Aorta (tissue), 5 donors: Measurements from ENCODE around the gene SRRM2. TPM values are rescaled to one million over a fixed set of nuclear protein-coding genes. Genes with fewer than 3 reads are reported as not detected.

ENCODE experiments used
- ATAC-seq: fragments of 200-7000 bp; cut with Tn5 transposase; one replicate; pipeline ENCODE4 v1.9.1; 2022; ENCODE audit warnings: moderate library complexity; ENCODE audit not compliant: low FRiP score
- DNase-seq, 2 donors: peaks; one replicate each; pipeline ENCODE4 v3.0.0-alpha.2; 2020
- H3K27ac ChIP-seq, 2 donors: one replicate each; pipeline ENCODE4 v1.5.1; 2013; ENCODE audit warnings: low read length in 2 of 2, mild to moderate bottlenecking in 2 of 2, moderate library complexity in 2 of 2, control low read depth in 1 of 2, inconsistent platforms in 1 of 2, low read depth in 1 of 2
- H3K27me3 ChIP-seq, 2 donors: one replicate each; pipeline ENCODE4 v1.6.1; 2013; ENCODE audit warnings: control low read depth in 1 of 2, low read length in 1 of 2, mild to moderate bottlenecking in 1 of 2, moderate library complexity in 1 of 2; ENCODE audit not compliant: insufficient read depth in 2 of 2, control insufficient read depth in 1 of 2
- H3K36me3 ChIP-seq, 2 donors: one replicate each; pipeline ENCODE4 v1.6.1; 2013; ENCODE audit warnings: control low read depth in 1 of 2, low read length in 1 of 2, mild to moderate bottlenecking in 1 of 2; ENCODE audit not compliant: insufficient read depth in 2 of 2, control insufficient read depth in 1 of 2
- H3K4me1 ChIP-seq, 2 donors: one replicate each; pipeline ENCODE4 v1.6.1; 2013; ENCODE audit warnings: low read length in 2 of 2, control low read depth in 1 of 2, mild to moderate bottlenecking in 1 of 2, moderate library complexity in 1 of 2; ENCODE audit not compliant: insufficient read depth in 2 of 2, control insufficient read depth in 1 of 2
- H3K4me3 ChIP-seq, 2 donors: one replicate each; pipeline ENCODE4 v1.5.1; 2013; ENCODE audit warnings: low read length in 2 of 2, control low read depth in 1 of 2, mild to moderate bottlenecking in 1 of 2
- H3K9me3 ChIP-seq: one replicate; pipeline ENCODE4 v1.6.1; 2013; ENCODE audit warnings: mild to moderate bottlenecking, low read length; ENCODE audit not compliant: control insufficient read depth
- WGBS, 2 donors: extraction: QIAGEN DNeasy Blood & Tissue Kit; methylation state at CpG; one replicate each; pipeline ENCODE4 v1.1.7; 2013; 5-methylcytosine and 5-hydroxymethylcytosine counted together
- intact Hi-C, 2 donors: fragments of 100-400 bp; cut with DNase I; formaldehyde crosslinking; loops; one replicate each; pipeline versions ENCODE4 v1.14.2 to v1.15.0; 2022
- polyA plus RNA-seq, 2 donors: library from polyadenylated mRNA; stranded (reverse); fragments of 200-250 nt; gene quantifications; one replicate each; pipeline ENCODE4 v1.2.3, GENCODE V29; 2013
- total RNA-seq, 2 donors: library from RNA; stranded (reverse); fragmentation: NEBNext Ultra II Directional; extraction: Animal tissue kit (Norgen Biotek cat#: 25700); gene quantifications; one replicate each; pipeline ENCODE4 v1.2.1, GENCODE V29; 2021
- donor health status: healthy with polysubstance abuse.
- donor health status: Bipolar disorder and iron deficiency.
- donor health status: DM: no; HTN: no; CAD: no.
- donor health status: DM: no; HTN: no; CAD: no.
- donor health status: DM: yes; HTN: yes; CAD: no.

Gene SRRM2
- total and polyA plus RNA-seq, 4 donors = 194 to 946 (median 634) TPM

- no peaks in the 10 kb centered on the region for H3K4me1 ChIP-seq
- 89 to 91% methylated on average over 12 of the region's 12 CpGs for WGBS, 2 donors
- DNase-seq (peak in 1 of 2 donors; percentile 60), ATAC-seq (no peak)
- no peaks in the 10 kb centered on the region for H3K27me3 ChIP-seq
- H3K27ac ChIP-seq = no peak overlapping the region
- no peaks in the 10 kb centered on the region for H3K36me3 ChIP-seq
- intact Hi-C loops = no loop called here
- no peak overlapping the region for H3K4me3 ChIP-seq
- H3K9me3 ChIP-seq = no peaks in the 10 kb centered on the region
These were observed 10.0 kb upstream of the SRRM2 start for GRCh38 chr16:2742323-2743006.

- WGBS, 2 donors = 87 to 89% methylated on average over 19 of the region's 19 CpGs
- Histone ChIP-seq H3K36me3 (no peaks in the 10 kb centered on the region), H3K27ac (no peak overlapping the region), H3K4me3 (no peak overlapping the region), H3K27me3 (no peaks in the 10 kb centered on the region), H3K9me3 (no peaks in the 10 kb centered on the region), H3K4me1 (no peaks in the 10 kb centered on the region)
- peak in 1 of 2 donors; percentile 45 for DNase-seq
- no peak for ATAC-seq
- intact Hi-C loops = no loop called here
These were observed 9.2 kb upstream of the SRRM2 start for GRCh38 chr16:2743007-2743810.

GRCh38 chr16:2744711-2745110 is 7.7 kb upstream of the SRRM2 start:
- intact Hi-C loops = no loop called here
- Histone ChIP-seq H3K4me3 (no peak overlapping the region), H3K27me3 (no peaks in the 10 kb centered on the region), H3K36me3 (no peaks in the 10 kb centered on the region), H3K27ac (no peak overlapping the region), H3K9me3 (no peaks in the 10 kb centered on the region), H3K4me1 (no peaks in the 10 kb centered on the region)
- ATAC-seq = no peak
- DNase-seq = peak in 1 of 2 donors; percentile 38
- WGBS, 2 donors = 83 to 87% methylated on average over 6 of the region's 6 CpGs

DNA sequence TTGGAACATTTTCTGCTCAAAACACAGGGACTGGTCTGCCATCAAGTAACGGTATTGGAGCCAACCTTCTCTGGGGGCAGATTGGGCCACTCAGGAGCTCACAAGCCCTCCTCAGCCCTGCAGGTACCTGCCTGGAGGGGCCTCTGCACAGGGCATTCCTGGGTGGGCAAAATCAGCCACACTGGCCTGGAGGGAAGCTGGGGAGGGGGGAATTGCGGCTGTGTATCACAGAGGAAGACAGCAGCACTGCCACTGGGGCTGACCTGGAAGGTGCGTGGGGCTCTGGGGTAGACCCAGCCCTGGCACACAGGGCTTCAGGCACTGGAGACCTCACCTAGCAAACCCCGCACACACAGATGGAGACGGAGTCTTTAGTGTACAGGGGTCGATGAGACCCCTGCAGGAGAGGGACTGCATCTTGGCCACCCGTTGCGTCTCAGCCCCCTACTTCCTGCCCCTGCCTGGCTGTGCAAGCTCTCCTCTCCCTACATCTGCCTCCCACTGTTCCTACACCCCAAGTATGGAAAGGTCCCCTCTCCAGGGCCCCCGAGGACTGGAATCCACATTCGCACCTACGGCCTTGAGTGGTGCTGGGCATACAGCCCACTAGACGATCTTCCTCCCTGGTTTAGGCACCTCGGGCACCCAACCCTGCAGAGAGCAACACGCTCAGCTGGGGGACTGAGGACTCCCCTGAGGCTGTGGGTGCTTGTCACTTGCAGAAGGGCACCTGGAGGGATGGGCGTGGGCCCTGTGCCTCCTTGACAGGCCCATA is 7.1 kb upstream of the SRRM2 start:
- Histone ChIP-seq H3K9me3 (no peaks in the 10 kb centered on the region), H3K27me3 (no peaks in the 10 kb centered on the region), H3K4me1 (no peaks in the 10 kb centered on the region), H3K4me3 (no peak overlapping the region), H3K36me3 (no peaks in the 10 kb centered on the region), H3K27ac (no peak overlapping the region)
- DNase-seq = peak in 1 of 2 donors; percentile 72
- intact Hi-C loops = no loop called here
- ATAC-seq = peak; percentile 34
- WGBS, 2 donors = 75 to 76% methylated on average over 15 of the region's 15 CpGs

DNA sequence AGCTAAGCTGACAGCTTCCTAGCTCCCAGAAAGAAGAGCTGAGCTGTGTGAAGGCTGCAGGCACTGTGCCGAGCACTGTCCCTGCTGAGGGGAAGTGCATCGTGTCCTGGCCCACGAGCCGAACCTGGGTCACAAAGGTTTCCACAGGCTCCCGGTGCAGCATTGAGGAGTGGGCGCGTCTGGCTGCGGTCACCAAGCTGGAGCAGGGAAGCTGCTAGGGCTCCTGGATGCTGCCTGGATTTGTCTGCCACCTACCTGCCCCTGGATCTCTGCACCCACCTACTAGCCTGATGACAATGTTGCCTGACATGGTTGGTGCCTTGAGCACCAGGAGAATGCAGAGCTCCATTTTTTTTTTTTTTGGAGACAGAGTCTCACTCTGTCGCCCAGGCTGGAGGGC is 6.5 kb upstream of the SRRM2 start:
- Histone ChIP-seq H3K36me3 (no peaks in the 10 kb centered on the region), H3K27me3 (no peaks in the 10 kb centered on the region), H3K4me1 (no peaks in the 10 kb centered on the region), H3K4me3 (no peak overlapping the region), H3K27ac (no peak overlapping the region), H3K9me3 (no peaks in the 10 kb centered on the region)
- peak in 1 of 2 donors; percentile 60 for DNase-seq
- WGBS, 2 donors = 83 to 86% methylated on average over 9 of the region's 9 CpGs
- intact Hi-C loops = no loop called here
- no peak for ATAC-seq

GRCh38 chr16:2748757-2749455 is 3.5 kb upstream of the SRRM2 start:
- DNase-seq = peak in 1 of 2 donors; percentile 49
- intact Hi-C loops = no loop called here
- 85 to 86% methylated on average over 7 of the region's 7 CpGs for WGBS, 2 donors

DNA sequence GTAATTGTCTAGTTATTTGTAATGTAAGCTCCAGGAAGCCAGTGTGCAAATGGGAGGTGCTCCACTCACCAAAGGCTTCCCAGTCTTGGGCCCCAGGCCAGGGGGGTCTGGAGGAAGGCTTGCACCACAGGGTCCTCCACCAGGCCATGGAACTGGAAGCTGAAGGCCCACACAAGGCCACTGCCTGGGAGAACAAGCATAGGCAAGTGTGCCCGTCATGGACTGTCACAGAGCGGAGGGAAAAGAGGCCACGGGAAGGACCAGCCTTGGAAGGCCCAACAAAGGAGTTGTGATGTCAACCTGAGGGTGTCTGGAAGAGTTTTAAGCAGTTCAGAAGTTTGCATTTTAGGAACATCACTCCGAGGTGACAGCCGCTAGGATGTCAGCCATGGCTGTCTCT is 3.0 kb upstream of the SRRM2 start:
- Histone ChIP-seq H3K27me3 (no peaks in the 10 kb centered on the region), H3K4me3 (no peak overlapping the region), H3K9me3 (no peaks in the 10 kb centered on the region), H3K4me1 (no peaks in the 10 kb centered on the region), H3K36me3 (no peaks in the 10 kb centered on the region), H3K27ac (no peak overlapping the region)
- 97 to 98% methylated on average over 5 of the region's 5 CpGs for WGBS, 2 donors
- DNase-seq = peak in 1 of 2 donors; percentile 54
- intact Hi-C loops = no loop called here
- no peak for ATAC-seq

More at GRCh38 chr16:2748757-2749455, 3.5 kb upstream of the SRRM2 start:
- H3K4me1 ChIP-seq = no peaks in the 10 kb centered on the region
- H3K27me3 ChIP-seq = no peaks in the 10 kb centered on the region
- no peak overlapping the region for H3K27ac ChIP-seq
- no peaks in the 10 kb centered on the region for H3K36me3 ChIP-seq
- H3K9me3 ChIP-seq = no peaks in the 10 kb centered on the region
- ATAC-seq = no peak
- no peak overlapping the region for H3K4me3 ChIP-seq

- Histone ChIP-seq H3K9me3 (no peaks in the 10 kb centered on the region), H3K27me3 (no peaks in the 10 kb centered on the region), H3K27ac (no peak overlapping the region), H3K4me3 (no peak overlapping the region), H3K4me1 (no peaks in the 10 kb centered on the region), H3K36me3 (no peaks in the 10 kb centered on the region)
- intact Hi-C loops = no loop called here
- ATAC-seq = no peak
- 90 to 94% methylated on average over 6 of the region's 6 CpGs for WGBS, 2 donors
- peak in 1 of 2 donors; percentile 36 for DNase-seq
These were observed 2.5 kb upstream of the SRRM2 start for GRCh38 chr16:2749936-2750335.
